ENCODE results near the gene FBXL15. TPM values are rescaled to one million over a fixed set of nuclear protein-coding genes. Genes with fewer than 3 reads are reported as not detected.

Gene FBXL15
- total and polyA plus RNA-seq, 10 donors, result 16.7 to 28.7 (median 23.0) TPM

GRCh38 chr10:102397222-102398171 lies 23.1 kb upstream of the FBXL15 start:
- intact Hi-C loops (cut with DNase I; ENCODE audit: low total_unique reads), result loop anchor here (10.0 kb wide), 2 partner anchors 77 to 187 kb away; no protein-coding TSS in a partner anchor
- TF ChIP-seq POLR2AphosphoS5 (IDR thresholded peaks at IDR 0.05) (no peak), POLR2A (IDR thresholded peaks at IDR 0.05) (no peak), CTCF (IDR thresholded peaks at IDR 0.05 in 8 of 11, conservative IDR thresholded peaks at IDR 0.05 in 3 of 11) (no peak)
- peaks cover 0 to 57% (median 51%) of the 10 kb centered on the region in 6 donors for H3K36me3 ChIP-seq
- H3K27ac ChIP-seq, result peak overlapping the region in 5 of 8 donors; percentile 97 to 100 (median 99)
- H3K4me1 ChIP-seq, result peaks cover 36 to 88% (median 59%) of the 10 kb centered on the region in 6 donors
- WGBS, 5 donors, result 88 to 93% (median 90%) methylated on average over 14 of the region's 14 CpGs
- H3K27me3 ChIP-seq (replicated peaks in 1 of 7), result no peaks in the 10 kb centered on the region
- DNase-seq, result no peak
- H3K4me3 ChIP-seq, result peak overlapping the region in 6 of 8 donors; percentile 67 to 95 (median 83)
- H3K9me3 ChIP-seq, result no peaks in the 10 kb centered on the region

GRCh38 chr10:102398172-102399020 lies 22.2 kb upstream of the FBXL15 start:
- Histone ChIP-seq H3K27me3 (replicated peaks in 1 of 7) (no peaks in the 10 kb centered on the region), H3K9me3 (no peaks in the 10 kb centered on the region), H3K4me3 (peak overlapping the region in 6 of 8 donors; percentile 38 to 74 (median 52)), H3K36me3 (peaks cover 0 to 66% (median 58%) of the 10 kb centered on the region in 6 donors), H3K27ac (peak overlapping the region in 7 of 8 donors; percentile 78 to 100 (median 89)), H3K4me1 (peaks cover 33 to 84% (median 55%) of the 10 kb centered on the region in 6 donors)
- WGBS, 5 donors, result 79 to 90% (median 85%) methylated on average over 19 to 21 of the region's 21 CpGs
- intact Hi-C loops (cut with DNase I; ENCODE audit: low total_unique reads), result loop anchor here (10.0 kb wide), 2 partner anchors 76 to 186 kb away; no protein-coding TSS in a partner anchor
- TF ChIP-seq POLR2A (IDR thresholded peaks at IDR 0.05), result no peak
- no peak for TF ChIP-seq CTCF (IDR thresholded peaks at IDR 0.05 in 8 of 11, conservative IDR thresholded peaks at IDR 0.05 in 3 of 11)
- no peak for TF ChIP-seq POLR2AphosphoS5 (IDR thresholded peaks at IDR 0.05)
- DNase-seq, result peak; percentile 81

- 5 to 25% (median 5%) methylated on average over 6 to 72 of the region's 72 CpGs for WGBS, 5 donors
- no peaks in the 10 kb centered on the region for H3K27me3 ChIP-seq (replicated peaks in 1 of 7)
- intact Hi-C loops (cut with DNase I; ENCODE audit: low total_unique reads), result loop anchor here (10.0 kb wide), 2 partner anchors 75 to 185 kb away; no protein-coding TSS in a partner anchor
- DNase-seq, result peak; percentile 99
- peak overlapping the region; percentile 35 to 74 (median 49) for H3K4me3 ChIP-seq
- TF ChIP-seq POLR2AphosphoS5 (IDR thresholded peaks at IDR 0.05) (peak; percentile 96 to 97 (median 97)), POLR2A (IDR thresholded peaks at IDR 0.05) (no peak), CTCF (IDR thresholded peaks at IDR 0.05 in 8 of 11, conservative IDR thresholded peaks at IDR 0.05 in 3 of 11) (peak; percentile 94 to 98 (median 97))
- no peaks in the 10 kb centered on the region for H3K9me3 ChIP-seq
- H3K27ac ChIP-seq, result peak overlapping the region; percentile 78 to 100 (median 90)
- peaks cover 30 to 83% (median 53%) of the 10 kb centered on the region in 6 donors for H3K4me1 ChIP-seq
- H3K36me3 ChIP-seq, result peaks cover 0 to 70% (median 58%) of the 10 kb centered on the region in 6 donors
Measured at GRCh38 chr10:102399217-102400021, 21.2 kb upstream of the FBXL15 start.
